Endothelial cell of umbilical vein (primary cell): ENCODE data around the gene SMIM21. TPM values are rescaled to one million over a fixed set of nuclear protein-coding genes. Genes with fewer than 3 reads are reported as not detected.

Experiments
- BruUV-seq: library from RNA; stranded (reverse); fragments of 400-500 nt; replicated peaks from 2 replicates; lab custom pipeline; 2021; lab: Mats Ljungman, UMichigan
- CTCF ChIA-PET: fragments of 300-600, 350-600 bp; sonication (Branson Sonifier 250); formaldehyde crosslinking; loops from one replicate; lab custom pipeline; 2021; ENCODE audit warnings: antibody characterized with exemption, inconsistent platforms; lab: Charles Lee
- POLR2A ChIA-PET: fragments of 300-600, 350-600 bp; sonication (Branson Sonifier 250); formaldehyde crosslinking; loops from one replicate; lab custom pipeline; 2021; ENCODE audit warnings: antibody characterized with exemption, inconsistent platforms; lab: Charles Lee
- DNase-seq: peaks from one replicate; pipeline ENCODE4 v3.0.0-alpha.2; 2011; ENCODE audit warnings: low read depth, low spot score
- FAIRE-seq: peaks from 2 replicates; lab custom pipeline; 2011; peaks lifted over from hg19 to GRCh38; lab: Jason Lieb, UNC
- H2AFZ ChIP-seq: 2 replicates; pipeline ENCODE4 v1.6.0; 2012; ENCODE audit warnings: low read depth, low read length, control low read depth, inconsistent platforms
- H3K27ac ChIP-seq: 2 replicates; pipeline ENCODE4 v1.5.1; 2011; ENCODE audit warnings: low read depth, mild to moderate bottlenecking, control low read depth, low read length, moderate library complexity; ENCODE audit not compliant: insufficient read depth
- H3K27me3 ChIP-seq, 2 experiments: 2 replicates each; pipeline versions ENCODE4 v1.6.0 to v1.6.1; 2011; ENCODE audit warnings: low read length in 2 of 2, mixed read lengths in 1 of 2; ENCODE audit not compliant: control insufficient read depth in 2 of 2, insufficient read depth in 2 of 2
- H3K36me3 ChIP-seq, 2 experiments: 2 replicates in 1 of 2; 3 replicates in 1 of 2; pipeline ENCODE4 v1.5.1; 2011; ENCODE audit warnings: low read length in 2 of 2, mild to moderate bottlenecking in 1 of 2, moderate library complexity in 1 of 2; ENCODE audit not compliant: control insufficient read depth in 2 of 2, insufficient read depth in 2 of 2; ENCODE audit errors: extremely low read depth in 1 of 2
- H3K4me1 ChIP-seq: 3 replicates; pipeline ENCODE4 v1.5.1; 2011; ENCODE audit warnings: mild to moderate bottlenecking, low read length; ENCODE audit not compliant: control insufficient read depth, insufficient read depth; ENCODE audit errors: extremely low read depth
- H3K4me2 ChIP-seq: 2 replicates; pipeline ENCODE4 v1.6.1; 2011; ENCODE audit warnings: low read length, control low read depth, mixed read lengths; ENCODE audit not compliant: insufficient read depth
- H3K4me3 ChIP-seq, 3 experiments: fragments of 200-600 bp in 1 of 3; sonication (generic), shearing (Covaris generic) in 1 of 3; replicated peaks in 1 of 3; 2 replicates each; pipeline ENCODE4 v1.5.1; 2011 to 2016; ENCODE audit warnings: control low read depth in 3 of 3, low read length in 3 of 3, mild to moderate bottlenecking in 2 of 3, inconsistent platforms in 1 of 3, low read depth in 1 of 3, moderate library complexity in 1 of 3; ENCODE audit not compliant: insufficient read depth in 1 of 3
- H3K79me2 ChIP-seq: 2 replicates; pipeline ENCODE4 v1.6.0; 2012; ENCODE audit warnings: low read length, inconsistent platforms; ENCODE audit not compliant: control insufficient read depth, insufficient read depth
- H3K9ac ChIP-seq: replicated peaks from 2 replicates; pipeline ENCODE3; 2011; ENCODE audit warnings: low read length, control low read depth; ENCODE audit not compliant: insufficient read depth; ENCODE audit errors: extremely low read depth
- H3K9me1 ChIP-seq: replicated peaks from 3 replicates; pipeline ENCODE4 v1.6.0; 2011; ENCODE audit warnings: mild to moderate bottlenecking, low read length; ENCODE audit not compliant: control insufficient read depth, insufficient read depth; ENCODE audit errors: extremely low read depth
- H3K9me3 ChIP-seq: replicated peaks from 2 replicates; pipeline ENCODE4 v1.5.1; 2012; ENCODE audit warnings: low read length, inconsistent platforms; ENCODE audit not compliant: control insufficient read depth, insufficient read depth
- H4K20me1 ChIP-seq: replicated peaks from 2 replicates; pipeline ENCODE3; 2011; ENCODE audit warnings: mild to moderate bottlenecking, low read length; ENCODE audit not compliant: control insufficient read depth, insufficient read depth; ENCODE audit errors: extremely low read depth
- EZH2 ChIP-seq: IDR thresholded peaks from 2 replicates; pipeline ENCODE4 v1.6.1; 2012; ENCODE audit warnings: borderline replicate concordance, low read depth, mild to moderate bottlenecking, moderate library complexity, low read length, inconsistent platforms; ENCODE audit not compliant: severe bottlenecking
- FOS ChIP-seq: IDR thresholded peaks from 2 replicates; pipeline ENCODE4 v1.6.1; 2011; ENCODE audit warnings: mild to moderate bottlenecking, low read length, moderate library complexity, borderline replicate concordance; ENCODE audit not compliant: insufficient read depth
- GATA2 ChIP-seq: IDR thresholded peaks from 2 replicates; pipeline ENCODE4 v1.7.0; 2011; ENCODE audit warnings: low read depth, mild to moderate bottlenecking, moderate library complexity, mixed read lengths, low read length; ENCODE audit not compliant: insufficient read length, insufficient read depth
- JUN ChIP-seq: IDR thresholded peaks from 2 replicates; pipeline ENCODE4 v1.6.1; 2011; ENCODE audit warnings: borderline replicate concordance, low read depth; ENCODE audit not compliant: insufficient read length, insufficient read depth
- MYC ChIP-seq: IDR thresholded peaks from one replicate; pipeline ENCODE4 v1.6.1; 2011; ENCODE audit warnings: mild to moderate bottlenecking, low read depth, low read length
- POLR2A ChIP-seq: IDR thresholded peaks from 2 replicates; pipeline ENCODE4 v1.6.1; 2012; ENCODE audit warnings: low read depth, mild to moderate bottlenecking, control low read depth, low read length
- POLR2AphosphoS5 ChIP-seq: IDR thresholded peaks from 2 replicates; pipeline ENCODE4 v1.6.1; 2012; ENCODE audit warnings: low read depth, mild to moderate bottlenecking, control low read depth, low read length, moderate library complexity; ENCODE audit not compliant: insufficient read depth
- dilution Hi-C: fragments of 300-500 bp; cut with MboI; formaldehyde crosslinking; loops from one replicate; pipeline ENCODE4 v1.15.0; 2019; ENCODE audit warnings: low sequenced_read_pairs; ENCODE audit not compliant: extremely low pct_ligation_motif_present
- intact Hi-C: fragments of 100-400 bp; cut with micrococcal nuclease; formaldehyde crosslinking; loops from one replicate; pipeline ENCODE4 v1.10.0; 2022
- polyA plus RNA-seq, 4 experiments: library from polyadenylated mRNA; depleted of rRNA in 3 of 4; stranded (reverse) in 3 of 4; unstranded in 1 of 4; fragments of >200 nt; gene quantifications; 2 replicates each; pipeline versions ENCODE4 v1.2.1 to v1.2.3, GENCODE V29; 2011 to 2012; ENCODE audit warnings: missing spikeins in 1 of 4
- total RNA-seq: library from RNA; stranded (reverse); gene quantifications from 2 replicates; pipeline ENCODE4 v1.2.3, GENCODE V29; 2021
- TF ChIP-seq, protein P1 (sequence below): IDR thresholded peaks from 2 replicates; pipeline ENCODE4 v1.6.1; 2011; ENCODE audit not compliant: insufficient read depth, insufficient read length
- TF ChIP-seq, protein P2 (sequence below), 2 donors: IDR thresholded peaks; 1 replicate in 1 of 2; 2 replicates in 1 of 2; pipeline ENCODE4 v1.5.1; 2011; ENCODE audit warnings: low read length in 2 of 2, mild to moderate bottlenecking in 2 of 2, moderate library complexity in 2 of 2, control low read depth in 1 of 2, inconsistent platforms in 1 of 2, low read depth in 1 of 2; ENCODE audit not compliant: insufficient read depth in 1 of 2; ENCODE audit errors: extremely low read depth in 1 of 2

Gene SMIM21
- total and polyA plus RNA-seq, 2 donors (not counting 3 experiments of a cell fraction or from before 2014, with no cell fraction given), result not detected

DNA sequence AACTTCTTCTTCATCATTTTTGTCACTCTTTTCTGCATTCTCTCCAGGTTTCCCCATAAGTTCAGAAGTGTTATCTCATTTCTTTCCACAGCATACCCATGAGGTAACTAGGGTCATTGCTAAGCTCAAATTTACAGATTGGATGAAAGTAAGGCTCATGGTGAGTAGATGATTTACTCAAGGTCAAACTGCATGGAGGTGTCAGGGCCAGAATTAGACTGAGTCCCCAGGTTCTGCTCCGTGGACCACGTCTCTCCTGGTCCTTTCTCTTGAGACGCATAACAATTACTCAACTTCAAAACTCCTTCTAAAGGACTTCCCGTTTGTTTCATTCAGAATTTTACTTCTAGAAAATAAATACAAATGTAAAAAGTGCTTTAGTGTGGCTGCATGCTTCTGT is 43.4 kb downstream of the SMIM21 start:
- no peak overlapping the region for H3K27ac ChIP-seq
- DNase-seq, result no peak
- H4K20me1 ChIP-seq, result no peaks in the 10 kb centered on the region
- no peak overlapping the region for H2AFZ ChIP-seq
- H3K4me3 ChIP-seq, result no peak overlapping the region
- H3K27me3 ChIP-seq, result no peaks in the 10 kb centered on the region
- BruUV-seq, result no TSS peak
- ChIA-PET CTCF (no interaction called here), POLR2A (no interaction called here)
- H3K9ac ChIP-seq, result no peak overlapping the region
- no peaks in the 10 kb centered on the region for H3K9me1 ChIP-seq
- no peaks in the 10 kb centered on the region for H3K36me3 ChIP-seq
- TF ChIP-seq POLR2AphosphoS5, result no peak
- no peak for TF ChIP-seq EZH2
- no peak for TF ChIP-seq JUN
- TF ChIP-seq, protein P1, sequence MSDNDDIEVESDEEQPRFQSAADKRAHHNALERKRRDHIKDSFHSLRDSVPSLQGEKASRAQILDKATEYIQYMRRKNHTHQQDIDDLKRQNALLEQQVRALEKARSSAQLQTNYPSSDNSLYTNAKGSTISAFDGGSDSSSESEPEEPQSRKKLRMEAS, result no peak
- TF ChIP-seq MYC, result no peak
- TF ChIP-seq FOS, result no peak
- no peak for TF ChIP-seq POLR2A
- TF ChIP-seq, protein P2, sequence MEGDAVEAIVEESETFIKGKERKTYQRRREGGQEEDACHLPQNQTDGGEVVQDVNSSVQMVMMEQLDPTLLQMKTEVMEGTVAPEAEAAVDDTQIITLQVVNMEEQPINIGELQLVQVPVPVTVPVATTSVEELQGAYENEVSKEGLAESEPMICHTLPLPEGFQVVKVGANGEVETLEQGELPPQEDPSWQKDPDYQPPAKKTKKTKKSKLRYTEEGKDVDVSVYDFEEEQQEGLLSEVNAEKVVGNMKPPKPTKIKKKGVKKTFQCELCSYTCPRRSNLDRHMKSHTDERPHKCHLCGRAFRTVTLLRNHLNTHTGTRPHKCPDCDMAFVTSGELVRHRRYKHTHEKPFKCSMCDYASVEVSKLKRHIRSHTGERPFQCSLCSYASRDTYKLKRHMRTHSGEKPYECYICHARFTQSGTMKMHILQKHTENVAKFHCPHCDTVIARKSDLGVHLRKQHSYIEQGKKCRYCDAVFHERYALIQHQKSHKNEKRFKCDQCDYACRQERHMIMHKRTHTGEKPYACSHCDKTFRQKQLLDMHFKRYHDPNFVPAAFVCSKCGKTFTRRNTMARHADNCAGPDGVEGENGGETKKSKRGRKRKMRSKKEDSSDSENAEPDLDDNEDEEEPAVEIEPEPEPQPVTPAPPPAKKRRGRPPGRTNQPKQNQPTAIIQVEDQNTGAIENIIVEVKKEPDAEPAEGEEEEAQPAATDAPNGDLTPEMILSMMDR (IDR thresholded peaks at IDR 0.05; ENCODE audit: extremely low read depth in 1 of 2, insufficient read depth in 1 of 2, low read depth in 1 of 2, low read length in 2 of 2), result no peak
- TF ChIP-seq GATA2, result no peak
- intact Hi-C loops (no loop called here), dilution Hi-C loops (no loop called here)
- H3K9me3 ChIP-seq, result no peaks in the 10 kb centered on the region
- no peak for FAIRE-seq
- H3K4me1 ChIP-seq, result no peaks in the 10 kb centered on the region
- H3K4me2 ChIP-seq, result no peak overlapping the region
- H3K79me2 ChIP-seq, result no peaks in the 10 kb centered on the region
